GM08714 (cell line): ENCODE data around the gene CDH15.

ENCODE experiments used
- H3K4me3 ChIP-seq: fragments of 200-500 bp; sonication (Bioruptor generic); 2 replicates; pipeline ENCODE4 v1.5.1; 2014; ENCODE audit warnings: mild to moderate bottlenecking, low read length, inconsistent platforms
- ZNF274 ChIP-seq: IDR thresholded peaks from 2 replicates; pipeline ENCODE4 v1.6.1; 2012; ENCODE audit warnings: mild to moderate bottlenecking, low read depth, low read length

The CDH15 gene

GRCh38 chr16:89136931-89137330, 34.6 kb upstream of the CDH15 start:
- no peak overlapping the region for H3K4me3 ChIP-seq
- no peak for TF ChIP-seq ZNF274

GRCh38 chr16:89137666-89138512, 33.7 kb upstream of the CDH15 start:
- no peak overlapping the region for H3K4me3 ChIP-seq
- TF ChIP-seq ZNF274: no peak

DNA sequence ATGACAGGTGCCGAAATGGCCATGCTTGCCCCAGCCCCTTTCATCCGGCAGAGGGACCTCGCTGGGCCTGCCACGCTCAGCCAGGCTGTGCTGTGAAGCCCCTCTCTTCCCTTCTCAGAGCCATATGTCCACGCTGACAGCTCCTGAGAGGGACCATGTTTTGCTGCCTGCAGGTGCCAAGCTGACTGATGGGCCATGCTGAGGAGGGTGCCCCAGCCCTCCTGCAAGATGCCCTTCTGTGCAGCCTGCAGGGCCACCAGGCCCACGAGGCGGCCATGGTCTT, 33.1 kb upstream of the CDH15 start:
- TF ChIP-seq ZNF274: no peak
- H3K4me3 ChIP-seq: no peak overlapping the region

DNA sequence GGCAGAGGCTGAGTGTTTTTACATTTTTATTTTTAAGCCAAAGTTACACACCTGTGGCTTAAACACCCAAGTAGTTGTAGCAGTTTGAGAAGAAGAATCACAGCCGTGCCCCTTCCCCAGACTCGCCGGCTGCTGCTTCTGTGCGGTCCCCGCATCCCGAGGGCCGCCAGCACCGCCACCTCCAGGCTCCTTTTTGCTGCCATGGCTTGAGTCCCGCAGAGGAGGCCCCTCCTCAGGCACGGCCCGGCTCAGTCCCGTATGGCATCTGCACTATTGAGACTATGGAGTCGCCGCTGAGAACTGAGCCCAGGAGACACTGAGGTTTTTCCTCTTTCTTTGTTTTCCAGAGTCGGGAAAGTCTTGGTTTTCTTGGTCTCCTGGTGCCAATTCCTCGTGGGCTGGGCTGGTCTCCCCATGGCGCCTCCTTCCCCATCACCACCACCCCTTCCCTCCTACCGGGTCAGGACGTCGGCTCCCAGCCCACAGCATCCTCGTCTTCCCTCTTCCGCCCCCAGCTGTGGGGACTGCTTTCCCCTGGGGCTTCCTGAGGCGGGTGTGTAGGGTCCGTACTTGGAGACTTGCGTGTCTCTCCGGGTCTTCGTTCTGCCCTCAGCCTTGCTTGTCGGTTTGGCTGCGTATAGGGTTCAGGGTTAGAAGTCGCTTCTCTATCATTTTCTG, 32.6 kb upstream of the CDH15 start:
- no peak overlapping the region for H3K4me3 ChIP-seq
- no peak for TF ChIP-seq ZNF274

- no peak for TF ChIP-seq ZNF274
Measured at GRCh38 chr16:89139907-89140361, 31.6 kb upstream of the CDH15 start.

DNA sequence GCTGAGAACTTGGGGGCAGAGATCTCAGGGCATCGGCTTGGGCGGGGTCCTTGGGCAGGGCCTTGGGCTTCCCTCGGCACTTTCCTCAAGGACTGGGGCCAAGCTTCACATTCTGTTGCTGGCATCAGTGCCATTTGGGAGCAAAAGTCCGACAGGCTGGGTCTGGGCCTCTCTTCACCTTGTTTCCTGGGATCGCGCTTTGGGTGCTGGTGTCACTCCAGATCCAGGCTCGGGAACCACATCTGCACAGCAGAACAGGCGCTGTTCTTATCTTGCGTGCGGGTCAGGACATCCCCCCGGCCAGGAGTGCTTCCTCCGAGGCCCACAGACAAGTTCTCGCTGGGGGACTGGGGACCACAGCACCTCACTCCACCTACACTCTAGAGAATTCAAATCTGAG, 31.1 kb upstream of the CDH15 start:
- H3K4me3 ChIP-seq: no peak overlapping the region
- no peak for TF ChIP-seq ZNF274

More at GRCh38 chr16:89139907-89140361, 31.6 kb upstream of the CDH15 start:
- H3K4me3 ChIP-seq: no peak overlapping the region

DNA sequence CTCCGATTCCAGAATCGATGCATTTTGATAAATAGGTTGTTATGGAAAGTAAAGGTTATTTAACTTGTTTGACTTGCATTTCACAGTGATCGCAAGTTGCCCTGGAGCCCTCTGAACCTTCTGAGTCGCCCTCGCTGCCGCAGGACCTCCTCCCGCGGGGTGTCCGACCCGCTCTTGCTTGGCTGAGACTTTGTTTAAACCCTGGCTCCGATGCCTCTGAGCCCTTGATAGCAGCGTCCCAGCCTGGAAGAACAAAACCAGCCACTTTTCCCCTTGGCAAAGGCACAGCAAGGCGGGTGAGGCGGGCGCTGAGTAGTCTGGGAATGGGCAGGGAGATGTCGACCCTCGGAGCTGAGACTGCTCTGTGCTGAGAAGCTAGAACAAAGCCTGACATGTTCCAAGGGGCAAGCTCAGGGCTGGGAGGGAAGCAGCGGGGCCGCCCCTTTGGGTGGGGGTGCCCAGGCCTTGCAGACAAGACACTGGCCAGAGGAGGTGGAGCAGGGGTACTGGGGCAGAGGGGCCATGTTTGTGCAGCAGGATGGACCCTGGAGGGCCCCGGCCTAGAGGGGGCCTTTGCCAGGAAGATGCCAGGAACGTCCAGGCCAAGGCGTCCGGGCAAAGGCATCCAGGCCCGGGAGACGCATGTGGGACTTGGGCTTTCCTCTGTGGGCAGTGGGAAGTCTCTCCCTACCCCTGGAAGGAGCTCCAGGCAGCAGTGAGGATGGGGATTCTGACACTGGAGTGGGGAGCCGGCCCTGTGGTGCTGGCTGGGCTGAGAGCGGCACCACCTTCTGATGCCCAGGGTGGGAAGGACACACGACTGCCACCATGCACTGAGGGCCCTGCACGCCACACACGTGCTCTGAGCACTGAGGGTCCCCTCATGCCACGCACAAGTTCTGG, 30.3 kb upstream of the CDH15 start:
- no peak overlapping the region for H3K4me3 ChIP-seq
- TF ChIP-seq ZNF274: no peak

- no peak for TF ChIP-seq ZNF274
- H3K4me3 ChIP-seq: no peak overlapping the region
Measured at GRCh38 chr16:89141884-89142267, 29.7 kb upstream of the CDH15 start.

DNA sequence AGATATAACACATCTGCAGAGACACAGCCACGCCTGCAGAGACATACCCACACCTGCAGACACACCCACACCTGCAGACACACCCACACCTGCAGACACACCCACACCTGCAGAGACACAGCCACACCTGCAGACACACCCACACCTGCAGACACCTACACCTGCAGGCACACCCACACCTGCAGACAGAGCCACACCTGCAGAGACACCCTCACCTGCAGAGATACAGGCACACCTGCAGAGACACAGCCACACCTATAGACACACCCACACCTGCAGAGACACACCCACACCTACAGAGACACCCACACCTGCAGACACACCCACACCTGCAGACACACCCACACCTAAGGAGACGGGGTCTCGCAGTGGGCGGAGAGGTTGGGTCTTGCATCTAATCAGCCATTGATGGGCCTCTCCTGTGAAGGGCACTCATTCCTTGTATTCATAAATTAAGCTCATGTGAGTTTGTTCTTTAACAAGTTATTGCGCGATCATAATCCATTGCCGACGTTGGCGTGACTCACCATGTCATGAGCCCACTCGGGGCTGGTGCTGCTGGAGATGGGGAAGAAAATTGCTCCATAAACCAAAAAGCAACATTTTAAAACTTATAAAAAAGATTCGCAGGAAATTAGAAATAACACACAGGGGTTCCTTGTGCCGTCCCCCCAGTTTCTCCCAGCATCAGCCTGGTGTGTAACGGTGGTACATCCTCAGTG, 28.9 kb upstream of the CDH15 start:
- TF ChIP-seq ZNF274: no peak
- H3K4me3 ChIP-seq: no peak overlapping the region

DNA sequence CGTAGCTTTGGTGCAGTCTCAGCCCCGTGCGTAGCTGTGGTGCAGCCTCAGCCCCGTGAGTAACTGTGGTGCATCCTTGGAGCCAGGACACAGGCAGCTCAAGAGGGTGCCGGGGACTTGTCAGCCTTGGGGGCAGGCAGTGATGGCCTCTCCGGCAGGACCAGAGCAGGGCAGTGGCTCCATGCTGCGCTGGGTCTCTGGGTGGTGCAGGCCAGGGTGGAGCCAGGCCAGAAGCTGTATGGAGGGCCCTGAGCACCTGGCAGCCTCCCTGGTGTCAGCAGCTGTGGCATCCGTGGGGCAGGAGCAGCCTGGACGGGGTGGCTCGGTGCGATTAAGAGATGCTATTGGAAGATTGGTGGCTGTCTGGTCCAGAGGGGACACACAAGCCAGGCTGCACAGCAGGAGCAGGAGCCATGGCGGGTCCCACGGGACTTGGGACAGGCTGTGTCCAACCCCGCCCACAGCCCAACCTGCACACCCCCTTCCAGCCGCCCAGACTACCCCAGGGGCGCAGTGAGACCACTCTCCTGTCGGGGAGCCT, 28.3 kb upstream of the CDH15 start:
- H3K4me3 ChIP-seq: no peak overlapping the region
- TF ChIP-seq ZNF274: no peak

DNA sequence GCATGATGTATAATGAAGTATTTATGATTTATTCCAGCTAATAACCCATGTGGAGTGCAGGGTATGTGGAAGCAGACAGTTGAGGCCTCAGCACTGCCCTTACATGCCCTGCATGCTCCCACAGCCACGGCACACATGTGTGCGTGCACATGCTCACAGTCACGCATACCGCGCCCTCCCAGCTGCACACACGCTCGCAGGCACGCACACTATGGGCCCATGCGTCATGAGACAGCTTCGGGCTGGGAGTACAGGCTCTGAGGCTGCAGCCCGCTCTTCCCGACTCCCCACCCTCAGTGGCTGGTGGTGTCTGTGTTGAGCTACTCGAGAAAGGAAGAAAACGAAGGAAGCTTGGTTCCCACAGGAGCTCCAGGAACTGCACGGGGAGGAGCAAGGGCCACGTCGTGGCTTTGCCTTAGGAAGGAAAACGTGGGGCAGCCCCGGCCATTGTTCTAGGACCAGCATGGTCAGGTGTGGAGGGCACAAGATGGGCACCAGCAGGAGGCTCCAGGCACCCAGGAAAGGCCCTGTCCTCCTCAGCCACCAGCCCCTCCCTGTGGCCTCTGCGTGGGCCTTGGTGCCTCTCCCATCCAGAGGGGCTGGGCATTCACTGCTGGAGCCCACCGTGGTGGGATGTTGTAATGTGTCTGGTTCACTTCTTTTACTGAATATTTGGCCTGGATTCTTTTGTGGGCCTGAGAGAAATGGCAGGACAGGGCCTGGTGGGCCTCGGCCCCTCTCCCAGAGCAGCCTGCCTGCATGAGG, 27.5 kb upstream of the CDH15 start:
- TF ChIP-seq ZNF274: no peak

DNA sequence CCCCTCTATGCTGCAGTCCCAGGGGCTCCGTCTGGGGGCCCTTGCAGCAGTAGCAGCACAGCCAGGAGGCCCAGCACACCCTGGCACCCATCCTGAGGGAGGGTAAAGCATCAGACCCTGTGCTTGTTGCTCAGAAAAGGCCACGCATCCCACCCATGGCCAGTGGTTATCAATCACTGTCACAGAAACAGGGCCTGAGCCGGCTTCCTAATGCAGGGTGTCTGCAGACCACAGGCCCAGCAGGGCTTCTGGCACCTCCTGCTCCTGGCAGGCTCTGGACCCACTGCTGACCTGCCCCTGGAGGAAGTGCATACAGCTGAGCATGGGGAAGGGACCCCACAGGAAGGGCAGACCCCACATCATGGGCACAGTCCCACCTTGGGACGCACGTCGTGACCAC, 26.9 kb upstream of the CDH15 start:
- no peak overlapping the region for H3K4me3 ChIP-seq
- TF ChIP-seq ZNF274: no peak

More for the DNA sequence above, 27.5 kb upstream of the CDH15 start:
- no peak overlapping the region for H3K4me3 ChIP-seq
